SH-SY5Y (cell line): ENCODE results near the gene SNX9.

Experiments used
- GATA2 ChIP-seq: IDR thresholded peaks from 2 replicates; pipeline ENCODE4 v1.6.1; 2011; ENCODE audit warnings: mild to moderate bottlenecking, low read depth, low read length
- GATA3 ChIP-seq: IDR thresholded peaks from 2 replicates; pipeline ENCODE4 v1.6.1; 2011; ENCODE audit warnings: low read depth, mild to moderate bottlenecking, low read length, moderate library complexity

DNA sequence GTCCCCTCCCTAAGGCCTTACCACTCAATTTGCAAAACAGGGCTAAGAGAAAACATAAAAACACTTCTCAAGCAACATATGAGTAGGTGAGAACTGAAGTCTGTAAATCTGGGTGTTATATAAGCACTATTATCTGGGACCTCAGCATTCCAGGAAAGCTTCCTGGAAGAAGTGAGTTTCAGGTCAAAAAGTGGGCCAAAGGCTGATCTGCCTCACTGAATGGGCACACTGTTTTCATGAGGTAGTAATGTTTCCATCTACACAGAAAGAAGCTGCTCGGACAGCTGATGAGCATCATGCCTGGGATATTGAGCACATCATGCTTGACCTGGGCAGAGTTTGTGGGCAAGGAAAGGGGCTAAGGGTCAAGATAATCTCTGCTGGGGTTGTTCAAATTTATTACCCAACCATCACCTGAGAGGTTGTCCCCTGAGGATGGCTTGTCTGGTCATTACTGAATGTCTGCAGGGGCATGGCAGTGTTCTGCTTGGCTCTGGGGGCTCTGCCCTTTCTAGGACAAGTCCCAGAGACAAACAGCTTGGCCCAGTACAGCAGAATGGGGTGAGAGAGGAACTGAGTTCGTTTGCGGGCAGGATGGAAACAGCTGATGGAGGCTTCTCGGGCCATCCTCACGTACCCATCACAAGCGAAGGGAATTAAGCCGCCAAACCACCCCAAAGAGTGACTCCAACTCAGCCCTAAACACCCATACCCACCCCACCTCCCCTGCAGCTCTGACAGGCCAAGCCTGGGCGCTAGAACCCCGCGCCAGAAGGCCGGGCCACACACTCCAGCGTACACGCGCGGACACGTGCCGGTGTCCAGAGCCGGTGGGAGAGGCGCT, 157.5 kb downstream of the SNX9 start:
- TF ChIP-seq GATA2 (no peak), GATA3 (no peak)
